KMS-11 (cell line): ENCODE results near the gene PUS7.

Source experiments
- H2AFZ ChIP-seq: fragments of 200-600 bp; sonication (generic); 2 replicates; pipeline ENCODE4 v1.6.1; 2016; ENCODE audit warnings: antibody characterized with exemption, mixed run types, low read depth
- H3K27ac ChIP-seq: fragments of 200-600 bp; sonication (generic); 2 replicates; pipeline ENCODE4 v1.6.1; 2016; ENCODE audit warnings: mild to moderate bottlenecking, mixed run types
- H3K27me3 ChIP-seq: fragments of 200-600 bp; sonication (generic); 2 replicates; pipeline ENCODE4 v1.6.1; 2017; ENCODE audit warnings: mild to moderate bottlenecking, low read depth, mixed run types, moderate library complexity; ENCODE audit not compliant: insufficient read depth
- H3K36me3 ChIP-seq: fragments of 200-600 bp; sonication (generic); 2 replicates; pipeline ENCODE4 v1.6.1; 2017; ENCODE audit warnings: mild to moderate bottlenecking, mixed run types; ENCODE audit not compliant: insufficient read depth
- H3K4me1 ChIP-seq: fragments of 200-600 bp; sonication (generic); 2 replicates; pipeline ENCODE4 v1.6.1; 2016; ENCODE audit warnings: mild to moderate bottlenecking, low read depth, mixed run types; ENCODE audit not compliant: poor library complexity, severe bottlenecking
- H3K4me2 ChIP-seq: fragments of 200-600 bp; sonication (generic); 2 replicates; pipeline ENCODE4 v1.7.0; 2016; ENCODE audit warnings: mild to moderate bottlenecking, mixed run types
- H3K4me3 ChIP-seq: fragments of 200-600 bp; sonication (generic); IDR thresholded peaks from 2 replicates; pipeline ENCODE4 v1.6.1; 2017; ENCODE audit warnings: low read depth, low read length, mixed read lengths; ENCODE audit not compliant: insufficient read depth
- H3K79me2 ChIP-seq: fragments of 200-600 bp; sonication (generic); 2 replicates; pipeline ENCODE4 v1.6.1; 2016; ENCODE audit warnings: low read depth, mixed run types; ENCODE audit not compliant: insufficient read depth
- H3K9ac ChIP-seq: fragments of 200-600 bp; sonication (generic); 2 replicates; pipeline ENCODE4 v1.6.1; 2016; ENCODE audit warnings: mild to moderate bottlenecking, mixed run types
- H4K20me1 ChIP-seq: fragments of 200-600 bp; sonication (generic); 2 replicates; pipeline ENCODE4 v1.6.1; 2016; ENCODE audit warnings: mild to moderate bottlenecking, mixed run types; ENCODE audit not compliant: insufficient read depth
- TF ChIP-seq, protein P1 (sequence below): fragments of 200-600 bp; sonication (generic); conservative IDR thresholded peaks from 2 replicates; pipeline ENCODE4 v1.6.1; 2017; ENCODE audit warnings: low read depth, mild to moderate bottlenecking, antibody characterized with exemption, low read length, moderate library complexity, mixed read lengths

PUS7 gene

GRCh38 chr7:105478606-105479005 lies 43.5 kb downstream of the PUS7 start:
- Histone ChIP-seq H3K27ac (no peak overlapping the region), H2AFZ (no peak overlapping the region), H3K79me2 (no peaks in the 10 kb centered on the region), H3K4me1 (no peaks in the 10 kb centered on the region), H3K4me3 (no peak overlapping the region), H4K20me1 (no peaks in the 10 kb centered on the region), H3K27me3 (no peaks in the 10 kb centered on the region), H3K4me2 (no peak overlapping the region), H3K9ac (no peak overlapping the region), H3K36me3 (0 out of 2 replicates have a peak, but pooled peaks cover 5% of the 10 kb centered on the region)
- TF ChIP-seq, protein P1, sequence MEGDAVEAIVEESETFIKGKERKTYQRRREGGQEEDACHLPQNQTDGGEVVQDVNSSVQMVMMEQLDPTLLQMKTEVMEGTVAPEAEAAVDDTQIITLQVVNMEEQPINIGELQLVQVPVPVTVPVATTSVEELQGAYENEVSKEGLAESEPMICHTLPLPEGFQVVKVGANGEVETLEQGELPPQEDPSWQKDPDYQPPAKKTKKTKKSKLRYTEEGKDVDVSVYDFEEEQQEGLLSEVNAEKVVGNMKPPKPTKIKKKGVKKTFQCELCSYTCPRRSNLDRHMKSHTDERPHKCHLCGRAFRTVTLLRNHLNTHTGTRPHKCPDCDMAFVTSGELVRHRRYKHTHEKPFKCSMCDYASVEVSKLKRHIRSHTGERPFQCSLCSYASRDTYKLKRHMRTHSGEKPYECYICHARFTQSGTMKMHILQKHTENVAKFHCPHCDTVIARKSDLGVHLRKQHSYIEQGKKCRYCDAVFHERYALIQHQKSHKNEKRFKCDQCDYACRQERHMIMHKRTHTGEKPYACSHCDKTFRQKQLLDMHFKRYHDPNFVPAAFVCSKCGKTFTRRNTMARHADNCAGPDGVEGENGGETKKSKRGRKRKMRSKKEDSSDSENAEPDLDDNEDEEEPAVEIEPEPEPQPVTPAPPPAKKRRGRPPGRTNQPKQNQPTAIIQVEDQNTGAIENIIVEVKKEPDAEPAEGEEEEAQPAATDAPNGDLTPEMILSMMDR = no peak

DNA sequence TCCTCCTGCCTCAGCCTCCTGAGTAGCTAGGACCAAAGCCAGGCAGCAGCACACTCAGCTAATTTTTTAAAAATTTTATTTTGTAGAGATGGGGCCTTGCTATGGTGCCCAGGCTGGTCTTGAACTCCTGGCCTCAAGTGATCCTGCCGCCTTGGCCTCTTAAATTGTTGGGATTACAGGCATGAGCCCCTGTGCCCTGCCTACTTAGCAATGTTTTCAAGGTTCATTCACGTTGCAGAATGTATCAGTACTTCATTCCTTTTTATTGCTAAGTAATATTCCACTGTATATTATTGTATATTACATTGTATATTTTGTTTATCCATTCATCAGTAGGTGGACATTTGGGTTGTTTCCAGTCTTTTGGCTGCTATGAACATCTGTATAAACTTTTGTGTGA lies 44.2 kb downstream of the PUS7 start:
- TF ChIP-seq, protein P1 = no peak
- H3K27me3 ChIP-seq = no peaks in the 10 kb centered on the region

DNA sequence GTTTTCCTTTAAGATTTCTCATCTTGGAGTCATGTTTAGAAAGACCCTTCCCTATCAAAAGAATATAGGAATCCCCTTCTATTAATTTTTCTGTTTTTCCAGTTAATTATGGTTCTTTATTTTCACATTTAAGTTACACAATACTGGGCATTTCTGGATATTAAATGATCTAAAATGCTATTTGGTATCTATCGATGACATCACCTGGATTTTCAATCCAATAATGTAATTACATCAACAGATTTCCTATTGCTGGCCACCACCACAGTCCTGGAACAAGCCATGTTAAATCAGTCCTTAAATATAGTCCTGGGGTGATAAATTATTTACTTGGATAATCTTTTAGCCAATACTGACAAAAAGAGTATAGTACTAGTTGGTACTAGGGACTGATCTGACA lies 48.0 kb downstream of the PUS7 start:
- TF ChIP-seq, protein P1 = no peak
- H3K27me3 ChIP-seq = no peaks in the 10 kb centered on the region
- no peaks in the 10 kb centered on the region for H3K36me3 ChIP-seq
- H3K9ac ChIP-seq = no peak overlapping the region
- no peak overlapping the region for H2AFZ ChIP-seq
- no peak overlapping the region for H3K4me2 ChIP-seq
- H4K20me1 ChIP-seq = no peaks in the 10 kb centered on the region
- no peak overlapping the region for H3K27ac ChIP-seq
- no peak overlapping the region for H3K4me3 ChIP-seq
- no peaks in the 10 kb centered on the region for H3K79me2 ChIP-seq
- peaks cover 4% of the 10 kb centered on the region for H3K4me1 ChIP-seq

More for the DNA sequence above, 44.2 kb downstream of the PUS7 start:
- no peak overlapping the region for H3K9ac ChIP-seq
- H3K4me3 ChIP-seq = no peak overlapping the region
- peaks cover 4% of the 10 kb centered on the region for H3K4me1 ChIP-seq
- no peak overlapping the region for H3K27ac ChIP-seq
- H2AFZ ChIP-seq = no peak overlapping the region
- 0 out of 2 replicates have a peak, but pooled peaks cover 5% of the 10 kb centered on the region for H3K36me3 ChIP-seq
- no peak overlapping the region for H3K4me2 ChIP-seq
- no peaks in the 10 kb centered on the region for H3K79me2 ChIP-seq
- no peaks in the 10 kb centered on the region for H4K20me1 ChIP-seq

- Histone ChIP-seq H4K20me1 (no peaks in the 10 kb centered on the region), H3K4me1 (peaks cover 4% of the 10 kb centered on the region), H2AFZ (no peak overlapping the region), H3K36me3 (no peaks in the 10 kb centered on the region), H3K27me3 (no peaks in the 10 kb centered on the region), H3K9ac (no peak overlapping the region), H3K79me2 (no peaks in the 10 kb centered on the region), H3K4me3 (no peak overlapping the region), H3K4me2 (no peak overlapping the region), H3K27ac (no peak overlapping the region)
- TF ChIP-seq, protein P1 = no peak
Measured at GRCh38 chr7:105473163-105473562, 48.9 kb downstream of the PUS7 start.
